A549 (cell line): ENCODE measurements around the gene NAA25.

Source experiments
- CHD2 ChIP-seq: fragments of 150-350 bp; IDR thresholded peaks from 2 replicates; pipeline ENCODE4 v1.6.1; 2014; ENCODE audit warnings: low read length; ENCODE audit not compliant: partially characterized antibody
- PHF8 ChIP-seq: fragments of 200-600 bp; sonication (generic); IDR thresholded peaks from 2 replicates; pipeline ENCODE4 v1.6.1; 2016; ENCODE audit warnings: low read depth, mild to moderate bottlenecking, antibody characterized with exemption, moderate library complexity, borderline replicate concordance
- POLR2A ChIP-seq: IDR thresholded peaks from 2 replicates; pipeline ENCODE4 v1.6.1; 2012; ENCODE audit warnings: mild to moderate bottlenecking, low read length
- TF ChIP-seq, protein P1 (sequence below): fragments of >200 bp; sonication (Bioruptor Twin); formaldehyde crosslinking; IDR thresholded peaks from 3 replicates; pipeline ENCODE4 v1.5.1; 2016

DNA sequence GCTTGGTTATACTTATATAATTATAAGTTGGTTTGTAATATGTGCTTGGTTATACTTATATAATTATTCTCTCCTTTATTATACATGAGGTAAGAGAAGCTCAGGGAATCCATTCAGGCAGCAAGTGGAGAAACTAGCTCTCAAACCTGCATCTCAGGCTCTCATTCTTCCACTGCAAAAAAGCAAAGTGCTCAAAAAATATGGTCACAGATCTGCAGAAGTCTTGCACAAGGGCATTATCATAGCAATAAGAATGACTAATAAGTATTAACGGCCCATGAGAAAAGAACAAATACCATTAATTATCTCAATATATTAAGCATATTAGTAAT lies 16.3 kb upstream of the NAA25 start:
- TF ChIP-seq, protein P1, sequence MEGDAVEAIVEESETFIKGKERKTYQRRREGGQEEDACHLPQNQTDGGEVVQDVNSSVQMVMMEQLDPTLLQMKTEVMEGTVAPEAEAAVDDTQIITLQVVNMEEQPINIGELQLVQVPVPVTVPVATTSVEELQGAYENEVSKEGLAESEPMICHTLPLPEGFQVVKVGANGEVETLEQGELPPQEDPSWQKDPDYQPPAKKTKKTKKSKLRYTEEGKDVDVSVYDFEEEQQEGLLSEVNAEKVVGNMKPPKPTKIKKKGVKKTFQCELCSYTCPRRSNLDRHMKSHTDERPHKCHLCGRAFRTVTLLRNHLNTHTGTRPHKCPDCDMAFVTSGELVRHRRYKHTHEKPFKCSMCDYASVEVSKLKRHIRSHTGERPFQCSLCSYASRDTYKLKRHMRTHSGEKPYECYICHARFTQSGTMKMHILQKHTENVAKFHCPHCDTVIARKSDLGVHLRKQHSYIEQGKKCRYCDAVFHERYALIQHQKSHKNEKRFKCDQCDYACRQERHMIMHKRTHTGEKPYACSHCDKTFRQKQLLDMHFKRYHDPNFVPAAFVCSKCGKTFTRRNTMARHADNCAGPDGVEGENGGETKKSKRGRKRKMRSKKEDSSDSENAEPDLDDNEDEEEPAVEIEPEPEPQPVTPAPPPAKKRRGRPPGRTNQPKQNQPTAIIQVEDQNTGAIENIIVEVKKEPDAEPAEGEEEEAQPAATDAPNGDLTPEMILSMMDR, result no peak
- TF ChIP-seq POLR2A (no peak), PHF8 (no peak), CHD2 (no peak)
